ENCODE measurements around the gene MYL5.

DNA sequence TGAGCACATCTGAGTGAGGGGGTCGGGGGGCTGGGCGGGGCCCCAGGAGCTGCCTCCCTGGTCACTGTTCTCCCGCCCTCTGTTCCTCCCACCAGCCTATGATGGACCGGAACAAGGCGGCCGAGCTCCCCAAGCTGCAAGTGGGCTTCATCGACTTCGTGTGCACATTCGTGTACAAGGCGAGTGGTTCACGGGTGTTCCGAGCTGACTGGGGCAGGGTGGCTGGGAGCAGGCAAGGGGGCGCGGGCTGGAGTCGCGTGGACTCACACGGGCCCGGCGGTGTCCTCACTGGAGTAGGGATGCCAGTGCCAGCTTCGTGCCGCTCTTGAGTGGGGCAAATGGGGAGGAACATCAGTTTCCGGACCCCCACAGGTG, 7.9 kb upstream of the MYL5 start:
- no peak for TF ChIP-seq POLR2A (IDR thresholded peaks at IDR 0.05; ENCODE audit: low read length)
- TF ChIP-seq GATA1 (IDR thresholded peaks at IDR 0.05; ENCODE audit: low read depth, low read length), result no peak

Measured in erythroblast (primary cell).